ENCODE measurements around the gene PRKCZ.

PRKCZ gene

GRCh38 chr1:2067393-2067792, 17.2 kb downstream of the PRKCZ start:
- DNase-seq (ENCODE audit: low spot score) = no peak

- DNase-seq (ENCODE audit: low spot score) = no peak
Measured at GRCh38 chr1:2067981-2068380, 17.8 kb downstream of the PRKCZ start.

GRCh38 chr1:2068951-2069350, 18.7 kb downstream of the PRKCZ start:
- no peak for DNase-seq (ENCODE audit: low spot score)

GRCh38 chr1:2070016-2070415, 19.8 kb downstream of the PRKCZ start:
- DNase-seq (ENCODE audit: low spot score) = no peak

GRCh38 chr1:2070800-2071530, 20.8 kb downstream of the PRKCZ start:
- DNase-seq (ENCODE audit: low spot score) = no peak

GRCh38 chr1:2072109-2072806, 22.0 kb downstream of the PRKCZ start:
- DNase-seq (ENCODE audit: low spot score) = no peak

GRCh38 chr1:2072891-2073290, 22.7 kb downstream of the PRKCZ start:
- no peak for DNase-seq (ENCODE audit: low spot score)

- DNase-seq (ENCODE audit: low spot score) = no peak
Measured at GRCh38 chr1:2073382-2074230, 23.4 kb downstream of the PRKCZ start.

GRCh38 chr1:2074396-2074795, 24.2 kb downstream of the PRKCZ start:
- no peak for DNase-seq (ENCODE audit: low spot score)

- DNase-seq (ENCODE audit: low spot score) = no peak
Measured at GRCh38 chr1:2074944-2075740, 24.9 kb downstream of the PRKCZ start.

GRCh38 chr1:2076826-2077225, 26.6 kb downstream of the PRKCZ start:
- no peak for DNase-seq (ENCODE audit: low spot score)

GRCh38 chr1:2078170-2078569, 28.0 kb downstream of the PRKCZ start:
- no peak for DNase-seq (ENCODE audit: low spot score)

GRCh38 chr1:2079396-2080085, 29.3 kb downstream of the PRKCZ start:
- no peak for DNase-seq (ENCODE audit: low spot score)

GRCh38 chr1:2080140-2080539, 29.9 kb downstream of the PRKCZ start:
- DNase-seq (ENCODE audit: low spot score) = no peak

GRCh38 chr1:2080884-2081283, 30.7 kb downstream of the PRKCZ start:
- DNase-seq (ENCODE audit: low spot score) = no peak

GRCh38 chr1:2081326-2081885, 31.2 kb downstream of the PRKCZ start:
- DNase-seq (ENCODE audit: low spot score) = no peak

- no peak for DNase-seq (ENCODE audit: low spot score)
Measured at GRCh38 chr1:2082064-2082463, 31.9 kb downstream of the PRKCZ start.

GRCh38 chr1:2083666-2084065, 33.5 kb downstream of the PRKCZ start:
- no peak for DNase-seq (ENCODE audit: low spot score)

GRCh38 chr1:2084306-2084705, 34.1 kb downstream of the PRKCZ start:
- no peak for DNase-seq (ENCODE audit: low spot score)

- DNase-seq (ENCODE audit: low spot score) = no peak
Measured at GRCh38 chr1:2085080-2085479, 34.9 kb downstream of the PRKCZ start.

GRCh38 chr1:2086446-2087078, 36.4 kb downstream of the PRKCZ start:
- no peak for DNase-seq (ENCODE audit: low spot score)

Measured in CD4-positive, alpha-beta T cell treated with Interleukin-15 for 4 hours (primary cell).